GM18873 (cell line): ENCODE results near the gene OGFOD3.
"Not testable (repeated sequence)": the region's sequence is repeated elsewhere in the genome, so short reads cannot be mapped to it uniquely, and the experiment has no call there.

Experiments used
- ATAC-seq: cut with Tn5 transposase; IDR thresholded peaks from one replicate; pipeline ENCODE4 v1.9.1; 2021; ENCODE audit warnings: mild to moderate bottlenecking, moderate library complexity, moderate number of reproducible peaks; ENCODE audit not compliant: unreplicated experiment, low FRiP score

Gene OGFOD3

GRCh38 chr17:82390860-82391435 is 27.4 kb downstream of the OGFOD3 start:
- ATAC-seq, result no peak

DNA sequence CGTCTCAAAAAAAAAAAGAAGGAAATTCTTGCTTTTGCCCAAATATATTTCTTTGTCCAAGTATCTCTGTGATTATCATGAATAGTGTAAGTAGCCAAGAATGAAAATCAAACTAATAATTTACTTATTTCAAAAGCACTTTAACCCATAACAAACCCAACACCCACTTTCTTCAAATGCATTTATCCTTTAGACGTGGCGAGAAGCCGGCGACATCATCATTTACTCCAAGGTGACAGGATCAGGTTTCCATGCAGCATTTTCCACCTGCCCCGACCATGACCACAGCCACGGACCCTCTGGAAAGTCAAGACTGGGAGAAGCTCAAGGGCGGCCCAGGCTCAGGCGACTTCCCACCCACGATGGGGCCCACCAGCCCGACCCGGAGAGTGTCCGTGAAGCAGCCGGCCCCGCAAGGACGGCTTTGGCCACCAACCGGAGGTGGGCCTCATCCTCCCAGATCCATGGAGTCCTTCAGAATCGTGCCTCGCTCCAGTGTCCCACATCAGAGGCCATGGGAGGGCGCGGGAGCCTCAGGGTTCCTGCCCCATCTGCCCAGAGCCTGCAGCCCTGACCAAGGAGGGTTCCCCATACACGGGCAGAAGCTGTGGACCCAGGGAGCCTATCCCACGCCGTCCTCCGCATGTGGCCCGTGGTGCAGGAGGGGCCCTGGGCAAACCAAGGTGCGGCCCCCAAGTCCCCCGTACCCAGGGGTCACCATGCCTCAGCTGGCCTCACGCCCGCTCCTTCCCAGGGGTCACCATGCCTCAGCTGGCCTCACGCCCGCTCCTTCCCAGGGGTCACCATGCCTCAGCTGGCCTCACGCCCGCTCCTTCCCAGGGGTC is 28.1 kb downstream of the OGFOD3 start:
- no peak for ATAC-seq

DNA sequence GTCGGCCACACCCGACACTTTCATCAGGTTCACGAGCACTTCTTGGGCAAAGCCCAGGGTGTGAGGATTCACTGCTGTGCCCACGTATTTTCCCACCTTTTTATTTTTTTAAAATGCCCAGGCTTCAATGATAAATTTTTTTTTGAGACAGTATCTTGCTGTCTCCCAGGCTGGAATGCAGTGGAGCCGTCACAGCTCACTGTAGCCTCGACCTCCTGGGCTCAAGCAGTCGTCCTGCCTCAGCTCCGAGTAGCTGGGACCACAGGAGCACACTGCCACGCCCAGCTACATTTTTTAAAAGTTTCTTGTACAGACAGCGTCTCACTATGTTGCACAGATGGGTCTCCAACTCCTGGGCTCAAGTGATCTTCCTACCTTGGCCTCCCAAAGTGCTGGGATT is 29.0 kb downstream of the OGFOD3 start:
- no peak for ATAC-seq

DNA sequence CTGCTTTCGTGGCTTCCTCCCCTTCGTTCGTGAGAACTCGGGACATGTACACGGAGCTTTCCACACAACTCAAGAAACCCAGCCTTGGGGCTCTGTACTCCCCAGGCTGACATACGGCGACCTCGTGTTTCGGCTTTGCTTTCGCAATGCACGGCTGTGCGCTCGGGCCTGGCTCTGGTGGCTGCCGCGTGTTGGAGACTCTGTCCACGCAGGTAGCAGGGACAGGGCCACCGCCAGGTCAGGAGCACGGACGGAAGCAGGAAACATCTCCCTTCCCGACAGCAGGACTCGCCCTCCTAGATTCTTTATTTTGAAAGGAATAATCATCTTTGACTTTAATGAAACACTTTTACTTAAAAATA is 29.5 kb downstream of the OGFOD3 start:
- ATAC-seq, result no peak

GRCh38 chr17:82388223-82388921 is 30.0 kb downstream of the OGFOD3 start:
- ATAC-seq, result no peak

GRCh38 chr17:82387705-82388106 is 30.7 kb downstream of the OGFOD3 start:
- no peak for ATAC-seq

DNA sequence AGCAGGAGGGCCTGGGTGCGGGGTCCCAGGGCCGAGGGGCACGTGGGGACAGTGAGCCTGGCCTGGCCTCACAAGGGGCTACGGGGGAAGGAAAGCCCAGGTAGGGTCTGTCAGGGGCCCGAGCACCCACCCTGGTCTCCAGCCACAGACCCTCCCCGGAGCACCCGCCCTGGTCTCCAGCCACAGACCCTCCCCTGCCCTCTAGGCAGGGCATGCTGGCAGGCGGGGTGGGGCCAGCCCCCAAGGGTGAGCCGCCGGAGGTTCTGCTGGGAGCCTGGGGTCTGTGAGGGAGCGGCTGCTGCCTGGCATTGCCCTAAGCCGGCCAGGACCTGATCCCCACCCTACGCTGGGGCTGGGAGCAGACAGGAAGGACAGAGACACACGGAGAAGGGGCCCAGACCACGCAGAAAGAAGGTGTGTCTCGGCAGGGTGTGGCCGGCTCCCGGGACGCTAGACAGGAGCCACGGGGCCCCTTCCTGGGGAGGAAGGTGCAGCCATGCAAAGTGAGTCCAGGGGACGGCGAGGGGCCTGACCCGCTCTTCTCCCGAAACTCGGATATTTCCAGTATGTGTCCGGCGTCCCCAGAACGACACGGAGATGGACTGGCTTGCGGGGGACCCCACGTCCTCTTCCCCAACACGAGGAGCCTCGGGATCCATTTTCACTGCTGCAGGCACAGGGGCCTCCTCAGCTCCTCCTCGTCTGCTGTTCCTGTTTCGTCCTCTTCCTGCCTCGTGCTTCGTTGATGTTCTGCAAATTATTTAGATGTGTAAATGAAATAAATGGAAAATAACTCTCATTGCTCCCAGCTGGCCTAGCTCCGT is 31.3 kb downstream of the OGFOD3 start:
- no peak for ATAC-seq

- ATAC-seq, result no peak
Observed at GRCh38 chr17:82386255-82386831, 32.0 kb downstream of the OGFOD3 start.

DNA sequence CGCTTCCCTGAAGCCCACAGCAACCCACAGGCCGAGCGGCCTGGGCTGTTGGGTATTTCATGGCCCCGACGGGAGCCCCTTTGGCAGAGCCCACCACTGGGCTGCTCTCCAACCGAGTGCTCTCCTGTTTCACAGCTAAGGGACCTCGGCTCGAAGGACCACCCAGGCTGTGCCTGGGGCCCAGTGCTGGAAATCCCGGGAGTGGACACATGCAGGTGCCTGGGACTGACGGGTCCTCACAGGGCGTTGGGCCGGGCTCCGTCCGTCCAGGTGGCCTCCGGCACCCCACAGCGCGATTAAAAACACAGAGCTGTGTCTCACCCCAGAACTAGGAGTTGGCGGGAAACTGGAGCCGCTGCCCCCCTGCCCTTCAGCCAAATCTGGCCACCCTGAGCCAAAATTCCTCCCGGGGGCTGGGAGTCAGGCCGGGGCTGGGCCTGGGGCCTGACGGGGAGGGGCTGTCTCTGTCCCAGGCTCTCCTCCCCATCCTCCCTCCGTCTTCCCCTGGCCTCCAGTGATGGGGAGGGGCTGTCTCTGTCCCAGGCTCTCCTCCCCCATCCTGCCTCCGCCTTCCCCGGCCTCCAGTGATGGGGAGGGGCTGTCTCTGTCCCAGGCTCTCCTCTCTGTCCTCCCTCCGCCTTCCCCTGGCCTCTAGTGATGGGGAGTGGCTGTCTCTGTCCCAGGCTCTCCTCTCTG is 32.7 kb downstream of the OGFOD3 start:
- ATAC-seq, result no peak

GRCh38 chr17:82384730-82385481 is 33.5 kb downstream of the OGFOD3 start:
- ATAC-seq, result no peak

DNA sequence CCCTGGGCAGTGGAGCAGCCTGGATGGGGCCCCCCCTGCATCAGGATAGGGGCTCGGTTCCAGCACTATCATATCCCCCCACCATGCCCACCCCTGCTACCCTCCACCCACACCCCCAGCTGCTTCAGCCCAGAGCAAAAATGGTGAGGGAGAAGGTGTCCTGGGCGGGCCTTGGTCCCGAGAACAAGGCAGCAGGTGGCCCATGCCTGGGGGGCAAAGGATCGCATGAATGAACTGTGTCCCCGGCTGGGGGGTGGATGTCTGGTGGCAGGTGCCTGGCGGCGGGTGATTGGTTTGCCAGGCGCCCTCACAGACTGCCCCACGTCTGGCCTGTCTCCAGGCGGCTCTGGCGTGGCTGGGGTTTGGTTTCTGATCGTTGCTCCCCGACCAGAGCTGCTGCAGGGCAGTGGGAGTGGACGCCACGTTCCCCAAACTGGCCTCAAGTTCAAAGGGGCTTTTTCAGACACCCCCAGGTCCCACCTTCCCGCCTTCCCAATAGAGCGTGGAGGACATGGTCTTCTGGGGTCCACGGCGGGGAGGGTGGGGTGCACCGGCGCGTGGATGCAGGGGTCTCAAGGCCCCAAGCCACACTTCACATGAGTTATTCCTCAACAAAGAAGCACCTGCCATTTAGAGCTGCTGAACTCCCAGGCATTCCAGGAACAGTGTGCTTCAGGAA is 34.2 kb downstream of the OGFOD3 start:
- ATAC-seq, result no peak

GRCh38 chr17:82383411-82383810 is 35.0 kb downstream of the OGFOD3 start:
- no peak for ATAC-seq

GRCh38 chr17:82382933-82383255 is 35.5 kb downstream of the OGFOD3 start:
- no peak for ATAC-seq

- not testable (repeated sequence) for ATAC-seq
Observed at GRCh38 chr17:82382220-82382932, 36.0 kb downstream of the OGFOD3 start.

GRCh38 chr17:82381703-82382009 is 36.7 kb downstream of the OGFOD3 start:
- ATAC-seq, result not testable (repeated sequence)

DNA sequence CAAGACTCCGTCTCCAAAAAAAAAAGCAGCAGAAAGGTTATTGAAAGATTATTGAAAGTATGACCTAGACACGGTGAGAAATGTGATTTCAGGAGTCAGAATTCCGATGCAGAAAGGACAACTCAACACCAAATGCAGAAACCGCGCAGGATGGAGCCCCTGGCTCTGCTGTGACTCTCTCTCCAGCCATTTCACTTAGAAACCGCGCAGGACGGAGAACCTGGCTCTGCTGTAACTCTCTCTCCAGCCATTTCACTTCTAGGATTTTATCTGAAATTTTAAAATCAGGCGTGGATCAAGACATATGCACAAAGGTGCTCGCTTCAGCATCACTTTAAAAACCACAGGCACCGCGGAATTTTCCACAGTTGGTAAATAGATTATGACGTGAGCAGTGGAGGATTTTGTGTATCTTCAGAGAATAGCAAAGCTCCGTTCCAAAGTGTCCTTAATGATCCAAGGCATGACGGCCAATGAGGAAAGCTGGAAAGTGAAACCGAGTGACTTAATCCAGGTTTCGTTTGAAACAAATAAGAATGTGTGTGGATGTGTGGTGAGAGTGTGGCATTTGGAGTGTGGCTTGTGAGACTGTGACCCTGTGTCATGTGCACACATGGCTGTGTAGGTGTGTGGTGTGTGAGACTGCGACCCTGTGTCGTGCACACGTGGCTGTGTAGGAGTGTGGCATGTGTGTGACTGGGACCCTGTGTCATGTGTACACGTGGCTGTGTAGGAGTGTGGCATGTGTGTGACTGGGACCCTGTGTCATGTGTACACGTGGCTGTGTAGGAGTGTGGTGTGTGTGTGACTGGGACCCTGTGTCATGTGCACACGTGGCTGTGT is 37.3 kb downstream of the OGFOD3 start:
- no peak for ATAC-seq

DNA sequence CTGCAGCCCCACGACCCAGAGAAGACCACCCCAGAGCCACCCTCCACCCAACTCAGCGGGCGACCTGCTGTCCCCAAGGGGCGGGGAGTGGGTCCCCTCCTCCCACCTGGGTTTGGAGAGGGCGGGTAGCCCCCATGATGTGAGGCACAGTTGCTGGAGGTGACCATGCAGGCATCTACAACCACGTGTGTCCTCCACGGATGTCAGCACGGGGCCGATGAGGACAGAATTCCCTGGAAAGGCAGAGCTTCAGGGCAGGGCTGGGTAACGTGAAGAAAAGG is 39.7 kb downstream of the OGFOD3 start:
- no peak for ATAC-seq
